Measurements from ENCODE around the gene HOTAIR.

The HOTAIR gene

DNA sequence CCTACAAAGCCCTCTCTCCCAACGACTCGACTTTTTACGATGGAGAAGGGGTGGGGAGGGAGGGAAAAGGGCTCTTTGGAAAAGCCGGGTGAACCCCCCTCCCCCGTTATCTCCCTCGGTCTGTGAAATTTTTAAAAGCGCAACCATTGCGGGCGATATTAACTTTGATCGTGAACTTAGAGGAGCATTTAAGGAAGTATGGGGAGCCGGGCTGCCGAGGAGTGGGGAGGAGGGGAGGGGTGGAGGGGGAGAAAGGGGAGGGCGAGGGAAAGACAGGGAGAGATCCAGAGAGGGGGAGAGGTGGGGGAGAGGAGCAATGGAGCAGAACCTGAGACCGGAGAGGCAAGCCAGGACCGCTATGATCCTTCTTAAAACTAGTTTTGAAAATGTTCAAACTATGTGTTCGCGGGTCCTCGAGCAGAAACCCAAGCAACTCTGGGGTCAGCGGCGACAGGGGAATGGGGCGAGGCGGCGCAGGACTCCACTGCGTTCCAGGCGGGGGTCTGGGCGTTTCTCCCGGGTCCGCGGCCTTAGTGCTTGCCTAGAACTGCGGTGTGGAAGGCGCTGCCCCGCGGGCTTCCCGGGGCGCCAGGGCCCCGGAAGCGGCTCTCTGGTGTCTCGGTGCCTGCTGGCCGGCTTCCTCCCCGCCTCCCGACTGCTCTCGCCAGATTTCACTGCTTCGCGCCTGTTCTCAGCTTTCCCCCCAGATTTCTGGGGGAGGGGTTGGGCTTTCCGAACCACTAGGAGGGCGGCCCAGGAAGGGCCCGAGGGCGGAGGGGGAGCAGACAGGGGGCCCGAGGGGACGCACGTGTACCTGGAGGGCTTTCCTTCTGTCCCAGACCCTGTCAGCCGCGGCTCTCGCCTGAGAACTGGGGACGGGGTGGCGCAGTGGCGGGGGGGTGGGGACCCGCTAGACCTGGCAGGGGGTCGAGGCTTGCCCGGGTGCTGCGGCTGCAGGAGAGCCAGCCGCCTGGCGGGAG, at the start of gene HOTAIR:
Gene HOTAIR (minus strand): TSS at position 871 of the 980 bp plus-strand sequence.
- FAIRE-seq: no peak
- DNase-seq (ENCODE audit: low spot score): peak; percentile 53

DNA sequence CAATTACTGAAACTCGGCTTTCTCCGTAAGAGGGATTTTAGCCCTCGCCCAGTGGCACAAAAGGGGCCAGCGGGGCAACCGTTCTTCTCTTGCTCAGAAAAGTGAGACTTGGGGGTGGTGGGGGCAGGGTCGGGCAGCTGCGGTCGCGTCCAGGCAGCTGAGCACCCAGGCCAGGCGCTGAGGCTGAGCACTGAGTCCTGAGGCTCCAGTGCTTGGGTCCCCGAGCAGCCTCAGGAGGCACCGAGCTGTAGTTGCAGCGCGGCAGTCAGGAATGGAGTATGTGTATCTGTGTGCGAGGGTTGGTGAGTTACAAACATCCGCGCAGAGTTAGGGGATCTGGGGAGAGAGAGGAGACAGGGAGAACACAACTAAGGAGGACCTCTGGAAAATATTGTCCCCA, 49.4 kb upstream of the HOTAIR start:
- no peak for FAIRE-seq
- DNase-seq (ENCODE audit: low spot score): no peak

DNA sequence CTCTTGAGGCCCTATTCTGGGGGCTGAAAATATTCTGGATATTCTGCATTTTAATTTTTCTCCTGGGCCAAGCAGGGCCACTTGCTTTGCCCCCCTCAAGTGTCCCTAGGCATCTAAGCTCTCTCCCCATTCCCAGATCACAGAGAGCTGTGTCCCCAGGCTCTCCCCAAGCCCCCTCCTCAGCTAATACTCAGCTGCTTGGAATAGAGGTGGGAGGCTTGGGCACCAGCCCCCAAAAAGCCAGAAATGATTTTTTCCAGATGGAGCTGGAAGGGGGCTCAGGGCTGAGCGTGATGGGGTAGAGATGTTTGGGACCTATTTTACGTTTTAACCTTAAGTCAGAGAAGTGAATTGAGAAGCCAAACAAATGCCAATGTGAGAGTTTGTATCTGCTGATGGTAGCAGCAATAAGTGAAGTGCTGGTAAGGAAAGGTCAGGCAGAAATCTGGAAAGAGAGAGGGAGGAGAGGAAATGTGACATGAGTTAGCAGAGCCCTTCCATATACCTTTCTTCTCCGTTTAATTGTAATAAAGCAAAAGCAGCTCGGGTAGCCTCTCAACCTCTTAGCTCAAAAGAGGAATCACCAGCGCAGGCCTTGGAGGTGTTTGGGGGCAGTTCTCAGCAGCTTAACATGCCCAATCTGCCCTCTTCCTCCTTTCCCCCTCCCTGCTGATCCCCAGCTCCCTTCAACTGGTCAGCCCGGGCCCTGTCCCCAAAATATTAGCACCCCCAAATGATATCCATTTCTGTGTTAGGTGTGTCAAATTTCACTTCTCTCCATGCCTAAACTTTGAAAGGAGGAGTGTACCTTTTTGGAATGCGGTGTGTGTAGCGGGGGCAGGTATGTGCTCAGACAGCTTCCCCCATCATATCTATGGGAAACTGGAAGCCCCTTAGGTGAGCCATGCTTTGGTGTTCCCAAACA, 48.5 kb upstream of the HOTAIR start:
- FAIRE-seq (no peak), DNase-seq (ENCODE audit: low spot score) (no peak)

DNA sequence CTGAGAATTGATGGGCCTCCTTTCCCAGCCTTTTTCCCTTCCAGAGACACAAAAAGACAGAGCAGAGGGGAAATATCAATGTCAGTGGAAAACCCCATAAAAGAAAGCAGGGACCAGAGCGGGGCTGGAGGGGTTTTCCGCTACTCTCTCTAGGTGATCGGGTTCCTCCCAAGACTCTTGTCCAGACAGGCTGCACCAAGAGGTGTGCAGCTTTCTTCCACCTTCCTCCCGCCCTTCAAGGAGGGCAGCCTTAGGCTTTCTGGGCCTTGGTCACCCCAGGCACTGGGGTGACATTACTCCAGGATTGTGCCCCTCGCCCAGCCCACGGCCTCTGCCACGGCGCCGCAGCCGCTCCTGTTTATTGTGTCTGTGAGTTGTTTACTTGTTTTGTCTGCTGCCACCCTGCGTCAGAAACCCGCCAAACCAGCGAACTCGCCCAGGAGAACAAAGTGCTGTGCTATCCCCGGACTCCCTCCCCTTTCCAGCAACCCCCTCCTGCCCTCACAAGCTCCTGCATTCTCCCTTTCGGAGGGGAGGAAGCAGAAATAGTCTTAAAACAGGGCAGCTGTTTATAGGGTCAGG, 46.8 kb upstream of the HOTAIR start:
- no peak for DNase-seq (ENCODE audit: low spot score)
- no peak for FAIRE-seq

DNA sequence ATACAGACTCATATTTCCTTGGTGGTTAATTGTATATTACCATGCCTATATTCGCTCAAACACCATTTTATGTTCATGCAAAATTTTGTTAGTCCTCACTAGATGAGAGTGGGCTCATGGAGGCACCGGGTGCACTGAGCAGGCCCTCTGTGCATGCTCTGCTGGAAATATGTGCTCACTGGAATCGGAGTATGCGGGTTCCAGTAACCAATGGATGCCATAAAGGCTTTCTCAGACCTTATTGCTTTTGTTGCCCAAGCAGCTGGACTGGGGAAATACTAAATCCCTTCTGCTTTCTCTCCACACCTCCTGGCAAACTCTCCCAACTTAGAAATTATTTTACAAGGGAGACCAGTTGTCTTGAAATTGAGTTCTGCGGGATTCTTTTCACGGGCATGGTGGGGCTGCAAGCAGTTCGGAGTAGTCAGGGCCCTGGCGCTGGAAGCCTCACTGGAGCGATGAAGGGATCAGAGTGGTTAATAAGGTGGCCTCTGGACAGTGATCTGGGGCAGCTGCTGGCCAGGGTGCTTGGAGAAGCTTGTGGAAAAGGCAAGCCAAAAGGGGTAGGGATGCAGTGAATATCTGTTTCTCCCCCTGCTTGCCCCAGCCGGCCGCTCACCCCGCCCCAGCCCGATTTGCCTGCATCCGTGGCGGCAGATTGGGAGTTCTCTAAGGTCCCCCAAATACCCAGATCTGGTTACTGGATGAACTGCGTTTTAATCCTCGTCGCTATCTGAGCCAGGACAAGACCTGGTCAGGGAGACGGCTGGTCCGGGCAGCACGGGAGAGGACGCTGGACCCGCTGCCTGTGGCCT, 46.0 kb upstream of the HOTAIR start:
- no peak for DNase-seq (ENCODE audit: low spot score)
- no peak for FAIRE-seq

DNA sequence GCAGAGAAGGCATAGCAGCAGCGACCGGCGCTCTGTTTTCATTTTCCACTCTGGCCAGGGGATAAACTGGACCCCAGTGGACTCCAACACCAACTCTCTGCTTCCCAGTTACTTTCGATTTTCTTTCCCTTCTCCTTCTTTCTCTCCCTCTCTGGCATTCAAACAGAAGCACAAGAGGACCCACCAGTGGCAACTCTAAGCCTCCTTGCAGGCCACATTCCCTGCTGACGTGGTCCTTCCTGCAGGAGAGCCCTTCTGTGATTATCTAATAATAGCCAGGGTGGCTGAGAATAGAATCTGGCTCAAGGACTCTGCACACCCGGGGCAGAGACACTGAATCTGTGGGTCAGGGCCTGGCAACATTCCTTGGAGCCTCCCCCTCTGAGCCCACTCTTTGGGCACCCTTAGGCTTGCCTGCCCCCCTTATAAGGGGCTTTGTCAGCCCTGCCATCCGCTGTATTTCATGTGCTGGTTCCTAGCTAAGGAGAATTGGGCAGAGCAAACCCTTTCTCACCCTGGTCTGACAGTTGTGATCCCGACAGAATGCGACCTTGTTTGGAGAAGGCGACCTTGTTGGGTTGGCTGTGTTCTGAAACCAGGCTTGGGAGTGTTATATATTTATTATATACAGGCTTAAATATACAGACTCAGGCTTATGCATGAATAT, 45.3 kb upstream of the HOTAIR start:
- FAIRE-seq: no peak

DNA sequence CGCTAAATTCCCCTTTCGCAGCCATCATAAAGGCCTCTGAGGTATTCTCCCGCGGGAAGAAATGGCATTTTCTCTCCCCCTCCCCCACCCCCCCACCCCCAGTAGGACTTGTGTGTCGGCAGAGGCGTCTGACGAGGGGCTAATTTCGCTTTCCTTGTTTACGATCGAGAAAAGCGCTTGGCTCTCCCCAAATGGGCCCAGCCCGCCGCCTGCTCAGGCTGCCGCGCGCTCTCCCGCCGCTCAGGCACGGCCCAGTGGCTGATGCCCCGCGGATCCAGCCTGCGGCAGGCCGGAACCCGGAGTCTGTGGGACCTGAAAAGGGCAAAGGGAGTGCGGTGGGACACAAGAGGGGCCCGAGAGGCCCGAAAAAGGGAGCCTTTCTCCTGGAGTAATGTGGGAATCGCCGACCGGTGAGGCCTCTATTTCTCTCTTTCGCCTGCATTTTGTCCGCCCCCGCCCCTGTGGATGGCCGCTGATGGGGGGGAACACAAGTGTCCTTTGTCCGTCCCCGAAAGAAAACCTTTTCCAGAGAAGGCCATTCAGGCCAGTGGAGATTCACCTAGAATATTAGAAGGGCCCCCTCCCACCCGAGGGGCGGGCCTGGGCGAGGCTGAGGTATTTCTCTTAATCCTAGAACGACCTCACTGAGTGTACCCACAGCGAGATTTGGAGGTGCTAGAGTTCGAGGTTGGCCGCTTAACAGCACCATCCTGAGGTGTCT, 44.5 kb upstream of the HOTAIR start:
- DNase-seq (ENCODE audit: low spot score) (peak; percentile 53), FAIRE-seq (no peak)

More for the DNA sequence above, 45.3 kb upstream of the HOTAIR start:
- no peak for DNase-seq (ENCODE audit: low spot score)

DNA sequence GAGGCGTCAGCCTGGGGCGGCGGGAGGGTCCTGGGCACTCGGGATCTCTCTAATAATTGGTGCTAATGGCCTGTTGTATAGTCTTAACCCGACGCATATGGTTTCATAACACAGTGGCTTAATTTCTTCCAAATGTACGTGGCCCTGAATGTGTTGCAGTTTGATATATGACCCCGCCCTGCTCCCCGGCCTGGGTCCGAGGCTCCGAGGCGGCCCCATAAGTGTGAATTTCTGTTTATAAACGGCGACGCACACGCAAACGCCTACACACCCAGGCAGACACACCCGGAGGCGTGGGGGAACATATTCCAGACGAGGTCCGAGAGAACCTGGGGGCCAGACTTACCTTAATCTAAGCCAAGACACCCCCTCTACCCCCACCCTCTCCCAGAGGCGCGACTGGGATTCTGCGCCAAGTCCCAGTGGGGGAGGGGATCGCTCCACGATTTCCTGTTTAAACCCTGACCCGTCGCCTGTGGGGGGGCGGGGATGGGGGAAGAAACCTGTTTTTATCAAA, 43.8 kb upstream of the HOTAIR start:
- peak; percentile 76 for DNase-seq (ENCODE audit: low spot score)
- FAIRE-seq: no peak

DNA sequence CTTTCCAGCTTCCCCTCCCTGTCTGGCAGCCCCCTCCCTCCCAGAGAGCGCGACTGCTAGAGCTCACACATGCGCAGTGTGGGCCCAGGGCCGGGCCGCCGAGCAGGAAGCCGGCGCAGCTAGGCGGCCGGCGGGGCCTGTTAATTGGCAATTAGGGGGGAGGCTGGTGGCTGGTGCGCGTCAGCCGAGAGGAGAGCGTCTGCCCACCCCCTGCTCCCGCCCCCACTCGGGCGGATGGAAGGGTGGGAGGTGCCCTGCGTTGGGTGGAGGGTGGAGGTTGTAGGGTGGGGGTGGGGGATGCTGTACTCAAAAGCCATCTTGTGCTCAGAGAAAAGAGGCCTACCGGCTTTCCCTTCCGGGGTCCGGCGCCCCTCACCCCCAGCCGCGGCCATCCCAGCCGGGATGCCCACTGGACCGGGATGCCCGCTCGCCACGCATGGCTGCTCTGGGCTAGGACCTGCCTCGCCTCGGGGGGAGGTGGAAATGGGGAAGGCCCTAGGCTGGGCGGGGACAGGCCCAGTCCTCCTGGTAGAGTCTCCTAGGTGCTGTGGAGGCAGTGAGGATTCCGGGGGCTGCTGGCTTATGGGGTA, 43.2 kb upstream of the HOTAIR start:
- peak; percentile 98 for DNase-seq (ENCODE audit: low spot score)
- peak; percentile 92 for FAIRE-seq

DNA sequence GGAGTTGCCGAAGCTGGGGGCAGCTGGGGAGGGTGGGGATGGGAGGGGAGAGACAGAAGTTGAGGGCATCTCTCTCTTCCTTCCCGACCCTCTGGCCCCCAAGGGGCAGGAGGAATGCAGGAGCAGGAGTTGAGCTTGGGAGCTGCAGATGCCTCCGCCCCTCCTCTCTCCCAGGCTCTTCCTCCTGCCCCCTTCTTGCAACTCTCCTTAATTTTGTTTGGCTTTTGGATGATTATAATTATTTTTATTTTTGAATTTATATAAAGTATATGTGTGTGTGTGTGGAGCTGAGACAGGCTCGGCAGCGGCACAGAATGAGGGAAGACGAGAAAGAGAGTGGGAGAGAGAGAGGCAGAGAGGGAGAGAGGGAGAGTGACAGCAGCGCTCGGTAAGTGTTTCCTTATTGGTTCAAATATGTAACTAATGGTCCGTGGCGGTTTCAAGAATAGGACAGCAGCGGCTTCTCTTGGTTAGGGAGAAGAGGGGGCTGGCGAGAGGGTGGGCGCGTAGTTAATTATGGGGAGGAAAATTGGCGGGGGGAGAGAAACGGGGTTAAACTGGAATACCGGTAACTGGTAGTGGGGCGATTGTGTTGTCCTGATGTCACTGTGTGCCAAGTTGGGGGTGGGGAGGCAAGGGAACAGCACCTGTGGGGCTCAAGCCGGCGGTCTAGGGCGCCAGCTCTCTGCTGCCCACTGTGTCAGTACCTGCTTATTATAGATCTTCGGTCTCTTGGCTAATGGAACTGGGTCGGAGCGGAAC, 42.5 kb upstream of the HOTAIR start:
- FAIRE-seq: no peak
- DNase-seq (ENCODE audit: low spot score): peak; percentile 67

DNA sequence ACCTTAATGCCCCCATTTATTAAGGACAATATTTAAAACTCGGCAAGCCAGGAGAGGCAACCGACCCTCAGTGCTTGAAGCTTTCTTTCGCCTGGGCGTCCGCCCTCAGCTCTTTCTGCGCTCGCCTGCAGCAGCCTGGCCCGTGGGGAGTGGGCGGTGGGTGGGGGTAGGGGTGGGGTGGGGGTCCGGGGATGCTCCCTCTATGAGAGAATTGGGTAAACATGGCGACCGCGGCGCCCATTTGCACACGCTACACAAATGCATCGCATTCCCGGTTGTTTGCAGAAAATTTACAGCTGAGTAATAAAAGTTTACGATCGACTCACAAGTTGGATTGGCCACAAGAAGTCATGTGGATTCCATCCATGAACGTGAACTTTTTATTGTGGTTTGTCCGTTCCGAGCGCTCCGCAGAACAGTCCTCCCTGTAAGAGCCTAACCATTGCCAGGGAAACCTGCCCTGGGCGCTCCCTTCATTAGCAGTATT, 41.8 kb upstream of the HOTAIR start:
- DNase-seq (ENCODE audit: low spot score) (peak; percentile 60), FAIRE-seq (no peak)

DNA sequence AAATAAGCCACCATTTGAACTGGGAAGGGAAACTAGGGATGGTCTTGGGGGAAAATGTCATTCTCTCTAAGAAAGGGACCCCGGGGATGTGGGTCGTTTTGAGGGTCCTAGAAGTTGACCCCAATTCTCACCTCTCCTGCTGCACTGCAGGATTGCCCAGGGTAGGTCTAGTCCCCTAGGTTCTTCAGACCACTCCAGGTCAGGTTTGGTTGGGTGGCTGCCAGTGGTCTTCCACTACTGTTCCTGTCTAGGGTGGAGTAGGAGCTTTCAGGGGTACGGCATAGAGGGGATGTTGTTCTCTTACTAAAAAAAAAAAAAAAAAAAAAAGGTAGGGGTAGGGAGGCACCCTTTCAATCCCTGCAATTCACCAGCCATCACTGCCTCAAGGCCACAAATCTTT, 41.3 kb upstream of the HOTAIR start:
- no peak for FAIRE-seq
- no peak for DNase-seq (ENCODE audit: low spot score)

DNA sequence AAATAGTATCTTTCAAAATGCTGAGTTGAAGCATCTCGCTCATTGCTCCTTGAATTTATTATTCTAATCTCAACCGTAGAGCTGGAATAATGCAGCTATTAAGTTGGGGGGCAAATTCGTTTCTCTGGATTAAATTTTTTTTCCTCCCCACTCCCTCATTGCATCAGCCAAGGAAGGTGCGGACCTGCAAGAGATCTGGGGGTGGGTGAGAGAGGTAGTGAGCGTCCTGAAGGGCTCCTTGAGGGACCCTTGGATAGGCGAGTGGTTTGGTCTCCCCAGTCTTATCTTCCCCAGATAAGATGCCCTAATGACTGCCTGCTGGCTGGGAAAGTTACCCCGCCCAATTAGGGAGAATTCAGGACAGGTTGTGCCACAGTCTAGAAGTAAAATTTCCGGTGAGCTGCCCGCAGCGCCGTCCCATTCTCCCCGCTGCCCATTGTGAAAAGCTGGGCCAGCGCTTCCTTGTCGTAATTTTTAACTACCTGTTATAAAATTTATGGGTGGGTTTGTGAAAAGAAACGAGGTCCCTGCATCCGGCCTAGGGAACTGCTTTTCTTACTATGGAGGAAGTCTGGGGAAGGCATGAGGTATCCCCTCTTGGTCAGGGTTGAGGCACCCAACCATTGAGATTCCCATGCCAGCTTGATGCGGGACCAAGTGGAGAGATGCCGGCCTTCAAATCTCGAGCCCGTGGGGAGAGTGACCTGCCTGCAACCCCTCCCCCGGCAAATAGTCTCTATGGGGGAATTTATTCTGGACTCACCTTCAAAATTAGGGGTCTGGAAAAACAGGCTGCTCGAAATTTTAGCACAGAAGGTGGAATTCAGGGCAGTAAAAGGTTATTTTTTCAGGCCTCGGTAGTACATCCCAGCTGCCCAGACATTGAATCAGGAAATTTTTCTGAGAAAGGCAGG, 40.5 kb upstream of the HOTAIR start:
- no peak for FAIRE-seq
- DNase-seq (ENCODE audit: low spot score): no peak

DNA sequence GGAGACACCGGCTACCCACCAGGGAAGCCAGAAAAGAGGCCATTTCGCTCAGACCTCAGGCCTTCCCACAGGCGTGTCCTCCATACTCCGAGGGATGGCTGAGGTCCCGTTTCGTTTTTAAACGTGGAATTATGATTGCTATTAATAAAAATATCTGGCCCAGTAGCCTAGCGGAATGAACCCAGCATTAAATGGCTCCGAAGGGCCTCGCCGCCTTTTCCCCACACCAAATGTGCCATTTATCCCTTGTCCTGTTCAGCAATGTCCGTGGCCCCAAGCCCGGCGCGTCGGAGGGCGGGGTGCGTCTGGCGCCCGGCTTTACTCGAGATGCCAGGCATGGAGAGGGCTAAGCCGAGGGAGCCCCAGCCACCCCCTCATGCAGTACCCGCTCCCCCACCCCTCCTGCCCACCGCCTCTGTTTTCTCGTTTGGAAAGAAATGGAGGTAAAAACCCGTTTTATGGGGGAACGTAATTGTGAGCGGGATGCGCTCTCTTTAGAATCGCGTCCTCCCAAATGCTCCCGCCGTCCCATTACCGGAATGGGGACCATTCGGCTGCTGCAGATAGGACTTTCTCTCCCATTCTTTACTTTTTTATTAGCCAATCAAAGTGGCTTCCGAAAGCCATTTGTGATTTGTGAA, 39.7 kb upstream of the HOTAIR start:
- DNase-seq (ENCODE audit: low spot score) (no peak), FAIRE-seq (no peak)

DNA sequence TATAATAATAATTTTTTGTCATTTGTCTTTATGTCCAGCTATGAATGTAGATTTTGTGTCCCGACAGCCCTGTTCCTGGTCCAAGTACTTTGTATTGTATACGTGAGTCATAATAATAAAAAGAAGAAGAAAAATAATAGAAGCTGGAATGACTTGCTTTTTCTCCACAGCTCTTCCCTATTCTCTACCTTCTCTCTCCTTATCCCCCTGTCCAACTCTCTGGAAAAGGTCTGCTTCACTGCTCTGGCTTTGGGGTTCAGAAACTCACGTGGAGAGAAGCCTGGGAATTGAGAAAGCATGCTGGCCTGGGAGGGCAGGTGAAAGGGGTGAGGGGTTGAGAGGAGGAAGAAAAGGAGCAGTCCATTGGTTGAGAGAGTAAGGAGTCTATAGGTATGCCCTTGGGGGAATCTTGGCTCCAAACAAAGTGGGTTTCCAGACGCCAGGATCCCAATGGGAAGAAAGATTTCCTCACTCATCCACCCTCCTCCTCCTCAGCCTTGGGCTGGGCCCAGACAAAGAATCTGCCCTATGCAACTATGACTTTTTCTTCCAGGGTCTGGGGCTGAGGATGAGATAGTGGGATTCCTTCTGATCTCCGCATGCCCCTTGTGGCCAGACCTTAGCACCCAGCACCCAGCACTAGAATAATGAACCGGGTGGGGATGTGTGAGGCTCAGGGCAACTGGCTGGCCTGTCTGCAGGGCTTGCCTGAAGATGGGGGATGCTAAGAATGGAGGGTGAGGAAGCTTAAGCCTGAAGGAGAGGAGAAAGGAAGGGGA, 38.1 kb upstream of the HOTAIR start:
- no peak for DNase-seq (ENCODE audit: low spot score)

More for the DNA sequence above, 38.1 kb upstream of the HOTAIR start:
- no peak for FAIRE-seq

Measured in urothelium cell line (cell line).